ENCODE measurements around the gene TRIM46. TPM values are rescaled to one million over a fixed set of nuclear protein-coding genes. Genes with fewer than 3 reads are reported as not detected.

The TRIM46 gene
- total RNA-seq, 1 experiment from 2014 or later = 6.0 TPM

DNA sequence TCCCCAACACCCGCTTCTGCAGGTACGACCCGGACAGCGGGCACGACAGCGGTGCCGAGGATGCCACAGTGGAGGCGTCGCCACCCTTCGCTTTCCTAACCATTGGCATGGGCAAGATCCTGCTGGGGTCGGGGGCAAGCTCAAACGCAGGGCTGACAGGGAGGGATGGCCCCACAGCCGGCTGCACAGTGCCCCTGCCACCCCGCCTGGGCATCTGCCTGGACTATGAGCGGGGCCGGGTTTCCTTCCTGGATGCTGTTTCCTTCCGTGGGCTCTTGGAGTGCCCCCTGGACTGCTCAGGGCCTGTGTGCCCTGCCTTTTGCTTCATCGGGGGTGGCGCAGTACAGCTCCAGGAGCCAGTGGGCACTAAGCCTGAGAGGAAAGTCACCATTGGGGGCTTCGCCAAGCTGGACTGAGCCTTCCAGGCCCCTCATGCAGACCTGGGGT is 10.1 kb downstream of the TRIM46 start:
- Histone ChIP-seq H3K36me3 (ENCODE audit: low read depth) (no peaks in the 10 kb centered on the region), H3K27ac (no peak overlapping the region), H2AFZ (no peak overlapping the region), H3K9me3 (ENCODE audit: insufficient read depth, low read depth) (no peaks in the 10 kb centered on the region), H3K4me1 (replicated peaks; ENCODE audit: insufficient read depth) (peaks cover 8% of the 10 kb centered on the region; the same call in 1 of the 2 replicates), H3K79me2 (ENCODE audit: low read depth) (no peaks in the 10 kb centered on the region), H3K4me2 (no peak overlapping the region), H3K4me3 (no peak overlapping the region), H3K27me3 (ENCODE audit: insufficient read depth, low read depth) (no peaks in the 10 kb centered on the region), H4K20me1 (ENCODE audit: insufficient read depth) (no peaks in the 10 kb centered on the region), H3F3A (ENCODE audit: insufficient read depth, low read depth) (0 out of 2 replicates have a peak, but pooled peaks cover 5% of the 10 kb centered on the region), H3K9me2 (ENCODE audit: insufficient read depth) (no peaks in the 10 kb centered on the region)
- intact Hi-C loops (cut with micrococcal nuclease; ENCODE audit: unreplicated experiment) = no loop called here
- no TSS peak for BruUV-seq (replicated peaks)
- POLR2A ChIA-PET (ENCODE audit: unreplicated experiment) = no interaction called here
- no peak for DNase-seq
- TF ChIP-seq EZH2 (IDR thresholded peaks at IDR 0.05; ENCODE audit: low read depth) = no peak
- TF ChIP-seq, protein P1, sequence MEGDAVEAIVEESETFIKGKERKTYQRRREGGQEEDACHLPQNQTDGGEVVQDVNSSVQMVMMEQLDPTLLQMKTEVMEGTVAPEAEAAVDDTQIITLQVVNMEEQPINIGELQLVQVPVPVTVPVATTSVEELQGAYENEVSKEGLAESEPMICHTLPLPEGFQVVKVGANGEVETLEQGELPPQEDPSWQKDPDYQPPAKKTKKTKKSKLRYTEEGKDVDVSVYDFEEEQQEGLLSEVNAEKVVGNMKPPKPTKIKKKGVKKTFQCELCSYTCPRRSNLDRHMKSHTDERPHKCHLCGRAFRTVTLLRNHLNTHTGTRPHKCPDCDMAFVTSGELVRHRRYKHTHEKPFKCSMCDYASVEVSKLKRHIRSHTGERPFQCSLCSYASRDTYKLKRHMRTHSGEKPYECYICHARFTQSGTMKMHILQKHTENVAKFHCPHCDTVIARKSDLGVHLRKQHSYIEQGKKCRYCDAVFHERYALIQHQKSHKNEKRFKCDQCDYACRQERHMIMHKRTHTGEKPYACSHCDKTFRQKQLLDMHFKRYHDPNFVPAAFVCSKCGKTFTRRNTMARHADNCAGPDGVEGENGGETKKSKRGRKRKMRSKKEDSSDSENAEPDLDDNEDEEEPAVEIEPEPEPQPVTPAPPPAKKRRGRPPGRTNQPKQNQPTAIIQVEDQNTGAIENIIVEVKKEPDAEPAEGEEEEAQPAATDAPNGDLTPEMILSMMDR (conservative IDR thresholded peaks at IDR 0.05) = no peak
- CTCF ChIA-PET = interaction anchor here (1.1 kb wide), 1 partner anchor 10 kb away, joined by 3 read pairs; no protein-coding TSS in a partner anchor

DNA sequence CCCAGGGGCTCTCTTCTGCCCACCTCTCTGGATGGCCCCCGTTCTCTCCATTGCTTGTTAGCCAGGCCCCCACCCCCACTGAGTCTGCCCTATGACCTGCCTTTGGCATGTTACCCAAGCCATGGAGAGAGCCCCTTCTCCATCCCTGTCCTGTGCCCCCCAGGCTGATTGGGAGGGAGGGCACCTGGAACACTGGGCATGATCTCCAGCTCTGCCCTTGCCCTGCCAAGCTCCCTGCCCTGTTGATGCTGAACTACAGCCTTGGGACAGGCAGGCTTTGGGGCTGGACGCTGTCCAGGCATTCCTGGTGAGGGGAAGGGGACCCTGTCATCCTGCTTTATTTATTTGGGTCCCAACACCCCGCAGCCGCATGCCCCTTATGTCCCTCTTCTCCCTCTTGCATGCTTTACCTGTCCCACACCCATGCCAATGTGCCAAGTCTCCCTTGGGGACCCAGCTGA is 10.7 kb downstream of the TRIM46 start:
- Histone ChIP-seq H3K9me3 (ENCODE audit: insufficient read depth, low read depth) (no peaks in the 10 kb centered on the region), H3K4me1 (replicated peaks; ENCODE audit: insufficient read depth) (peaks cover 8% of the 10 kb centered on the region; the same call in 1 of the 2 replicates), H3K27me3 (ENCODE audit: insufficient read depth, low read depth) (no peaks in the 10 kb centered on the region), H3F3A (ENCODE audit: insufficient read depth, low read depth) (0 out of 2 replicates have a peak, but pooled peaks cover 5% of the 10 kb centered on the region), H3K9me2 (ENCODE audit: insufficient read depth) (no peaks in the 10 kb centered on the region), H3K79me2 (ENCODE audit: low read depth) (no peaks in the 10 kb centered on the region), H3K4me2 (no peak overlapping the region), H2AFZ (no peak overlapping the region), H3K27ac (no peak overlapping the region), H3K36me3 (ENCODE audit: low read depth) (no peaks in the 10 kb centered on the region), H4K20me1 (ENCODE audit: insufficient read depth) (no peaks in the 10 kb centered on the region), H3K4me3 (no peak overlapping the region)
- no peak for TF ChIP-seq EZH2 (IDR thresholded peaks at IDR 0.05; ENCODE audit: low read depth)
- TF ChIP-seq, protein P1 (conservative IDR thresholded peaks at IDR 0.05) = no peak
- no peak for DNase-seq
- no TSS peak for BruUV-seq (replicated peaks)
- CTCF ChIA-PET = interaction anchor here (1.1 kb wide), 1 partner anchor 9 kb away, joined by 3 read pairs; no protein-coding TSS in a partner anchor
- intact Hi-C loops (cut with micrococcal nuclease; ENCODE audit: unreplicated experiment) = no loop called here
- POLR2A ChIA-PET (ENCODE audit: unreplicated experiment) = interaction anchor here (0.6 kb wide), 1 partner anchor 132 kb away, joined by 5 read pairs; no protein-coding TSS in a partner anchor

DNA sequence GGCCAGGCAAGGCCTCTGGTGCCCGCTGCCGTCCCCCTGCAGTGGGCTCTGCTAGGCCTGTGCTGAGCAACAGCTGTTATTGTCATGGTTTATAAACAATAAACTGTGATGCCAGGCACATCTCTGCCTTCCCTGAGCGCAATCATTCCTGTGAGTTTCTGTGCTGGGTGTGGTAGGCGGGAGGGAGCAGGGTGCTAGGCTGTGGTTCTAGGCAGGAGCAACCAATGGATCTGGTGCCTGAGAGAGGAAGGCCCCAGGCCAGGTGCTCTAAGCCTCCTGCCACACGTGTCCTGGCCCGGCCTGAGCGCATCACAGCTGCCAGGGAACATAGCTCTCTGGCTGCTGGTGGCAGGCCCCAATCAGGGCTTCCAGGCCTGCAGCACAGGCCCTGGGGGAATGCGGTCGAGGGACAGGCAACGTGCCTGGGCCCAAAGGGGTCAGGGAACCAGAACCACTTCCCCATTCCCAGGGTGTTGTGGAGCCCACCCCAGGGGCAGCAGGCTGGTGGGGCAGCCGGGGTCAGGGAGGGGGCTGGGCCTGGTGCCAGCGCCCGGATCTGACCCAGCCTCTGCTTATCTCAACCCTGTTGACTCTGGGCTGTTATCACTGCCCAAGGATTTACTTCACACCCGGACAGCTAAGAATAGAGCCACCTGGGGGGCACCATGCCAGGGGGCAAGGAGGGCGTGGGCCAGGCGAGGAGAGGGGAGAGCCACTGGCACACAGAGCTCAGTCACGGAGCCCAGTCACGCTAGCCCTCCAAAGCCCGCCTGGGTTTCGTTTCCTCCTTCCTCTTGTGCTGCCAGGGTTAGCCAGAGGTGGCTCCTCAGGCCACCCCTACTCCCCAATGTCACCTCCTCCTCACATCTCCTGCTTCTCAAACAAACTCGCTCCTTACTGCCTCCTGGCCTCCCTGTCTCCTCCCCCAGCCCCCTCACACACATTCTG is 11.5 kb downstream of the TRIM46 start:
- Histone ChIP-seq H3K9me3 (ENCODE audit: insufficient read depth, low read depth) (no peaks in the 10 kb centered on the region), H3K79me2 (ENCODE audit: low read depth) (no peaks in the 10 kb centered on the region), H3K4me3 (no peak overlapping the region), H3K4me2 (no peak overlapping the region), H3K27me3 (ENCODE audit: insufficient read depth, low read depth) (no peaks in the 10 kb centered on the region), H2AFZ (no peak overlapping the region), H3K9me2 (ENCODE audit: insufficient read depth) (no peaks in the 10 kb centered on the region), H3K27ac (no peak overlapping the region), H3K4me1 (replicated peaks; ENCODE audit: insufficient read depth) (peaks cover 8% of the 10 kb centered on the region; the same call in 1 of the 2 replicates), H3K36me3 (ENCODE audit: low read depth) (no peaks in the 10 kb centered on the region), H4K20me1 (ENCODE audit: insufficient read depth) (no peaks in the 10 kb centered on the region), H3F3A (ENCODE audit: insufficient read depth, low read depth) (0 out of 2 replicates have a peak, but pooled peaks cover 5% of the 10 kb centered on the region)
- intact Hi-C loops (cut with micrococcal nuclease; ENCODE audit: unreplicated experiment) = no loop called here
- CTCF ChIA-PET = interaction anchor here (1.1 kb wide), 1 partner anchor 8 kb away, joined by 3 read pairs; no protein-coding TSS in a partner anchor
- TF ChIP-seq, protein P1 (conservative IDR thresholded peaks at IDR 0.05) = no peak
- TF ChIP-seq EZH2 (IDR thresholded peaks at IDR 0.05; ENCODE audit: low read depth) = no peak
- POLR2A ChIA-PET (ENCODE audit: unreplicated experiment) = interaction anchor here (0.6 kb wide), 3 partner anchors 9 to 835 kb away, joined by 5 to 8 read pairs (median 7); no protein-coding TSS in a partner anchor
- peak; percentile 41 to 56 for DNase-seq
- no TSS peak for BruUV-seq (replicated peaks)
